HG03520 (cell line): Measurements from ENCODE around the gene PTMA.
"Not testable (repeated sequence)": the region's sequence is repeated elsewhere in the genome, so short reads cannot be mapped to it uniquely, and the experiment has no call there.

ENCODE experiments used
- ATAC-seq: cut with Tn5 transposase; IDR thresholded peaks from one replicate; pipeline ENCODE4 v1.9.1; 2021; ENCODE audit warnings: mild to moderate bottlenecking, moderate library complexity; ENCODE audit not compliant: unreplicated experiment

PTMA gene

GRCh38 chr2:231749016-231749415 is 40.7 kb downstream of the PTMA start:
- not testable (repeated sequence) for ATAC-seq

- no peak for ATAC-seq
Observed at GRCh38 chr2:231751042-231751815, 42.9 kb downstream of the PTMA start.

GRCh38 chr2:231752061-231752460 is 43.7 kb downstream of the PTMA start:
- ATAC-seq: no peak

- ATAC-seq: no peak
Observed at GRCh38 chr2:231761735-231762134, 53.4 kb downstream of the PTMA start.
